TTC549 (cell line): ENCODE results near the gene LSM8.
"Not testable (repeated sequence)": the region's sequence is repeated elsewhere in the genome, so short reads cannot be mapped to it uniquely, and the experiment has no call there.

ENCODE experiments used
- FAIRE-seq: peaks from 2 replicates; lab custom pipeline; 2012; peaks lifted over from hg19 to GRCh38; lab: Jason Lieb, UNC

LSM8 gene

DNA sequence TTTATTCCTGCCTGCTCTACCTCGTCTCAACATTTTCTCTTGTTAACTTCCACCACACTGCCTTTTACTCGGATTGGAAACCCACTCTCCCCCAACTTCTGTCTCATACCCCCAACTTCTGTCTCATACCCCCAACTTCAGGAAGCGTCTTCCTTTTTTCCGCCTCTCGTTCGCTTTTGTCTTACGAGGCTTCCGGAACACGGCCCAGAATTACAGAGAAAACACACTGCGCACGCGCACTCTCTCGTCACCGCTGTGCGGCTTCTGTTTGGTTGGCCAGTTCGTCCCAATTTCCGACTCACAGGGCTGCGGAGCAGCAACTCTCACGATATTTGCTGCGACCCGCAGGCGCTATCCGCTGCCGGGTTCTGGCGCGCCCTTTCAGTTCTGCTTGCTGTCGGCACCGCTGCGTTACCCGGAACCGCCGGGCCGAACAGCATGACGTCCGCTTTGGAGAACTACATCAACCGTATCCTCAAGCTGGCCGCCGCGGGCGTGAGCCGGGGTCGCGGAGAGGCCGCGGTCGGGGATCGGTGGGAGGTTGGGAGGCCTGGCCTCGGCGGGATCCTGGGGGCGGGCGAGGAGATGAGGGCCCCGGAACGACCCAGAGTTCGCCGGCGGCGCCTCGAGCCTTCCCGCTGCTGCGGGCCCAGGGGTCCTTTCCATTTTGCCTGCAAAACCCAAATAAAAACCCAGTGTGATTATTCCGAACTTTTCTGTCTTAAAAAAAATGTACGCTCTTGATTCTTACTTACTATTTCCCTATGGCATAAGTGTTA lies at the start of gene LSM8:
Gene LSM8 (plus strand): TSS at position 379 of the 779 bp plus-strand sequence. CDS start 60 bp downstream, at position 439.
- peak; percentile 90 for FAIRE-seq

DNA sequence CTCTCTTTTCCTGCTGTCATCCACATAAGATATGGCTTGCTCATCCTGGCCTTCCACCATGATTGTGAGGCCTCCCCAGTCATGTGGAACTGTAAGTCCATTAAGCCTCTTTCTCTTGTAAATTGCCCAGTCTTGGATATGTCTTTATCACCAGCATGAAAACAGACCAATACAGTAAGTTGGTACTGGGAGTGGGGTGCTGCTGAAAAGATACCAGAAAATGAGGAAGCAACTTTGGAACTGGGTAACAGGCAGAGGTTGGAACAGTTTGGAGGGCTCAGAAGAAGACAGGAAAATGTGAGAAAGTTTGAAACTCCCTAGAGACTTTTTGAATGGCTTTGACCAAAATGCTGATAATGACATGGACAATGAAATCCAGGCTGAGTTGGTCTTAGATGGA lies 49.5 kb upstream of the LSM8 start:
- not testable (repeated sequence) for FAIRE-seq

DNA sequence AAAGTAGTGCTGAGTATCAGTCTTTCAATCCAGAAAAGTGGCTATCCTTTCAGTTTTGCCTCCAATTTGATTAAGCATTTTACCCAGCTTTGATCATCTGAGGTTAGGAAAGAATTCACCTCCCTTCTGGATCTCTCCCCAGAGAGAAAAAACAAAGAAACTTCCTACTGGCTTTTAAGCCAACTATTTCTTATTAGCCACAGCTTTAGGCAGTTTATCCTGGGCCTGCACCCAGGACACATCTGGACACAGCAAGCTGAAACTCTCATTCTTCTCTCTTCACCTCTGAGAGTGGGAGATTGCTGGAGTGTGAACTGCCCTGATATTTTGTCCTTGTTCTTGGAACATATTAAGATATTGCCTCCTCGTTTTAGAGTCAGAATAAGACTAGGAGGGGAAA lies 43.5 kb upstream of the LSM8 start:
- no peak for FAIRE-seq

DNA sequence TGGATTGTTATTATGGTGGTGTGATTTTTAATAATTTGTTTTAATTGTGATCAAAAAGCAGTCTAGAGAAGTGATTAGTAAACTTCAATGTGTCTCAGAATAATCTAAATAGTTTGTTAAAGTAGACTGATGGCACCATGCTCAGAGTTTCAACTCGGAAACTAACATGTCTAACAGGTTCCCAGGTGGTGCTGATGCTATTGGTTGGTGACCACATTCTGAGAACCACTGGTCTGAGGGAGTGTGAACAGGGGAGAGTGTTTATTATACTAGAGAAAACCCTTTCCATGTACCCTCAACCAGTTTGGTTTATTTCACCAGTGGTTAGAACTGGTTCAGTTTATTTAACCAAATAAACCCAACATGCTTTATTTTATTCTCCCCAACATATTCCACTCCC lies 42.0 kb upstream of the LSM8 start:
- FAIRE-seq, result no peak

DNA sequence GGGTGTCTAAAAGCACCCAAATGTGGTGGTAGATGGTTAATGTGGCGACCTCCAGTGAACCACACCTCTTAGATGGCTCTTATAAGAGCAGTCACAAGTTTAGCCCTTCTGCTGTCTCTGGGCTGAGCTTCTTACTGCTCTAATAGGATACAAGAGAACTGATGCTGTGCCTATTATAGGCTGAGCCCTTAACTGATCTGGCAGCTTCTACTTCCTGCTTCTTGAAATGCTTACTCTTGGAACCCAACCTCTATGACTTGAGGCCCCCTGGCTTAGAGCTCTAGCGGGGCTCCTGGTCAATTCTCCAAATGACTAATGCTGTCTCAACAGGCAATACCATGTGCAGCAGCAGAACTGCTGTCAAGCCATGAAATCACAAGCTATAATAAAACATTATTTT lies 35.0 kb upstream of the LSM8 start:
- no peak for FAIRE-seq

DNA sequence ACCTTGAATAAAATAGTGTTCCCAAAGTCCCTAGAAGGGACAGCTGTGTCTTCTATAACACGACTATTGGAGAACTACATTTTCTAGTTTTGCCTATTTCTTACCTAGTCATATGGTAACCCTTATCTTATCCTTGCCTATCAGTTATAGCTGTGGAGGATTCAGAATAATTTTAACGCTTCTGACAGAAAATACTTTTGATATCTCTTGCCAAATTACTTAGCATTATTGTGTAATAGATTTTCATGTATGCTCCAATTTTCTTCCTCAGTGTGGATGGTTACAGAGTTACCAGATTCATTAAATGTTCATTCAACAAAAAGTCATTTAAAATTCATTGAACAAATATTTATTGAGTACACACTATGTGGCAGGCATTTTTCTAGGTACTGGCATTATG lies 34.6 kb upstream of the LSM8 start:
- FAIRE-seq, result no peak

DNA sequence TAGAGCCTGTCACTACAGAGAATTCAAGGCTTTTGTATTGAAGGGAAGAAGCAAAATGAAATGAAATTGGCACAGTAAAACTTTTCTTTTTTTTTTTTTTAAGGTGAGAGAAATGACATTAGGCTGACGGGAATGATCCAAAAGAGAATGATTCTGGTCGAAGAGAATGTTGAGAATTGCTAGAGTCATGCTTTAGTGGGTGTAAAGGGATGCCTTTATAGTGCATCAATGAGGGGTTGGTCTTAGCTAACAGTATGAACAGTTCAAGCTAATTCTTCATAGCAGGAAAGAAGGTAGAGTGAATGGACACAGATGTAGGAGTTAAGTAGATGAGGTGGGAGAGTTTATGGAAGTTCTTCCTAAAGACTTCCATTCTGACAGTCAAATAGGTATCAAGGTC lies 32.3 kb upstream of the LSM8 start:
- no peak for FAIRE-seq

DNA sequence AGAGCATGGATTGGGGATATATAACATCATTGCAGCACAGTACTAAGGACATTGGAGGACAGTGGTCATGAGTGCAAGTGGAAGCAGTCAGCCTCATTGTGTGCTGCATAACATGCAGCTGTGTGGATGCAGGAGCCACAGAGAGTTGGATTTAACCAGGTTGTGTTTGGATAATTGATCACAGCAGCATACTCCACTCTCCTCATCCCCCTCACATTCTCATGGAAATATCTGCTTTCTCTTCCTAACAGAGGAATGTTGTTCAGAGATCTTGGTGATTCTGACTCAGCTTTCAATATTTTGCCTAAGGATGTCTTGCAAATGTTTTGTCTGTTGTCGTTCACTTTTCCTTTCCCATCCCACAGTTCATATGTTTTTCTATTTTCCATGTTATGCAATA lies 31.8 kb upstream of the LSM8 start:
- FAIRE-seq, result no peak

DNA sequence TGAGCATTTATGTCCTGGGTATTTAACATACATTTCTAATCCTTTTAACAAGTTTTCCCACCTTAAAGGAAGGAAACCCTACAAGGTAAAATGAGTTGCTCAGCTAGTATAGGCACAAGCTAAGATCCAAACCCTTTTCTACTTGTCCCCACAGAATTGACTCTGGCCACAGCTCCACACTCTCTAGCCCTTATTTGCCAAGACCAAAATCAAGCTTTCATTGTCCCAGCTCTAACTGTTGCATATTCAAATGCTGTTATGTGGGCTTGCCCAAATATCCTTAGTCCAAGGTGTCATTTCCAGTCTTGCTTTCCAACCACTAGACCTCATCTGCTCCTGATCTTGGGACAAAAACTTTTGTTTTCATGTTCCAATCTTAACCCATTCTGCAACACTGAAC lies 31.3 kb upstream of the LSM8 start:
- no peak for FAIRE-seq

DNA sequence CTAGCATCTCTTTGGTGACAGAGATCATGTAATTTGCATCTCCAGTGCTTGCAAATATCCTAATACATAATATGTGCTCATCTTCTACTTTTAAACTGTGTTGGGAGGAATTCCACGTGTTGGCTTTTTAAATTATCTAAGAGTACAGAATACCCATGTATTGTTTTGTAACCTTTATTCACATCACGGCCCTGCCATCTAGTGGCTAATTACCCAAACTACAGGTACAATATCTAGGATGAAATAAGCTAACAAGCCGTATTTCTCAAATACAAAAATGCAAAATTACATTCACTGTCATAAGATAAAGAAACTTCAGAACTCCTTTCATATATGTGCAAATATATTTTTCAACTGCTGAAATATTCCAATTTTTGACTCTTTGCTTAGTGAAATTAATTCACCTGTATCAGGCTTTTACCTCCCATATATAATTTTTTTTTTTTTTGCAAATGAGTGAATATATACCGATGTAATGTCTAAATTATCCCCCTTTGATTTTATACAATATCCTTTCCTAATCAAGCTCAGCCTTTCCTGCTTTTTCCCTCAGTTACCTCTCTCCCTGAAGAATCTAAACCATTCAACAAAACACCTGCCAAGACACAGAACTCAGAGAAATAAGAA lies 30.3 kb upstream of the LSM8 start:
- peak; percentile 65 for FAIRE-seq

DNA sequence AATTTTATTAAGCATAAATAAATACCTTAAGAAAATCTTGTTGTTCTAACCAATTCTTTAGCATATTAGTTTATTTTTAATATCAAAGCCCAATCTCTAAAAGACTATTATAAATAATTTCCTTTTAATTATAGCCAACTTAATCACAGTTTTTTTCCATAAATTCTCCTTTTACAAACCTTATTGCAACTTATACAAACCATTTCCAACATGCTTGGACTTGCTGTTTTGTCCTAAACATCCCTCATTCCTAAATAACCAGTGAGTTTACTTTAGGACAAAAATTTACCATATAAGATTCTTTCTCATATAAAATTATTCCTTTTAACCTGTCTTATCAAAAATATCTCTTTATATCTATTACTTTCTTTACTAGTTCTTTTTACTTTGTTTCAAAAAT lies 25.2 kb upstream of the LSM8 start:
- no peak for FAIRE-seq

DNA sequence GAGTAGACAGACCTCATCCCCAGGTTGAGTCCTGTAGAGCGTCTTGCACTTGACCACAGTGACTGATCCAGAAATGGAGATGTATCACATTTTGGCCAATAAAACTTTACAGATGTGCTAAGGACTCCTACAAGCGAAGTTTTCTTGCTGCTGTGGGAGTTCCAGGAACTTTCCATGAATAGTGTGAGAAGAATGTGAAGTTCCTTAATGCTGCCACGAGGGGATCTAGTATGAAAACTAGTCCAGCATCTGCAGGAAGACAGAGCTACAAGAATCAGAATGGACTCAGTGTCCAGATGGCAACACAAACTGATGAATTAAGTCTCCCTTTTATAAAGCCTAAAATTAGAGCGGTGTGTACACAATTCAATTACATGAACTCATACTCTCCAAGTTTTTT lies 14.8 kb upstream of the LSM8 start:
- no peak for FAIRE-seq

DNA sequence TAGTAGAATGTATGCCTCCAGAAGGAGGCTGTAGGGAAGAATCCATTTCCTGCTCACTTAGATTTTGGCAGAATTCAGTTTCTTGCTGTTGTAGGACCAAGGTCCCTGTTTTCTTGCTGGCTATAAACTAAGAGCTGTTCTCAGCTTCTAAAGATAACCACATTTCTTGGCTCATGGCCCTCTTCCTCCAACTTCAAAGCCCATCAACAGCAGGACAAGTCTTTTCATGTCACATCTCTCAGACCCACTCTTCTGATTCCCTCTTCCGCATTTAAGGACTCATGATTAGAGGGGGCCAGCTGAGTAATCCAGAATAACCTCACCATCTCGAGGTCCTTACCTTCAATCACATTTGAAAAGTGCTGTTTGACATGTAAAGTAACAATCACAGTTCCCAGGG lies 8.2 kb upstream of the LSM8 start:
- FAIRE-seq, result no peak

DNA sequence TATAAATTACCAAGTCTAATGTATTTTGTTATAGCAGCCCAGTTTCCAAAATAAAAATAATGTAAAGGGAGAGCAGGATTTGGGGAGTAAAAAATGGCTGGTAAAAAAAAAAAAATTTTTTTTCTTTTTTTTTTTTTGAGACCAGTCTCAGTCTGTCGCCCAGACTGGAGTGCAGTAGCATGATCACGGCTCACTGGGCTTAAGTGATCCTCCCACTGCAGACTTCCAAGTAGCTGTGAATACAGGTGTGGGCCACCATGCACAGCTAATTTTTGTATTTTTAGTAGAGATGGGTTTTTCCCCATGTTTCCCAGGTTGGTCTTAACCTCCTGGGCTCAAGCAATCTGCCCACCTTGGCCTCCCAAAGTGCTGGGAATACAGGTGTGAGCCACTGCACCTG lies 4.8 kb upstream of the LSM8 start:
- FAIRE-seq, result no peak

DNA sequence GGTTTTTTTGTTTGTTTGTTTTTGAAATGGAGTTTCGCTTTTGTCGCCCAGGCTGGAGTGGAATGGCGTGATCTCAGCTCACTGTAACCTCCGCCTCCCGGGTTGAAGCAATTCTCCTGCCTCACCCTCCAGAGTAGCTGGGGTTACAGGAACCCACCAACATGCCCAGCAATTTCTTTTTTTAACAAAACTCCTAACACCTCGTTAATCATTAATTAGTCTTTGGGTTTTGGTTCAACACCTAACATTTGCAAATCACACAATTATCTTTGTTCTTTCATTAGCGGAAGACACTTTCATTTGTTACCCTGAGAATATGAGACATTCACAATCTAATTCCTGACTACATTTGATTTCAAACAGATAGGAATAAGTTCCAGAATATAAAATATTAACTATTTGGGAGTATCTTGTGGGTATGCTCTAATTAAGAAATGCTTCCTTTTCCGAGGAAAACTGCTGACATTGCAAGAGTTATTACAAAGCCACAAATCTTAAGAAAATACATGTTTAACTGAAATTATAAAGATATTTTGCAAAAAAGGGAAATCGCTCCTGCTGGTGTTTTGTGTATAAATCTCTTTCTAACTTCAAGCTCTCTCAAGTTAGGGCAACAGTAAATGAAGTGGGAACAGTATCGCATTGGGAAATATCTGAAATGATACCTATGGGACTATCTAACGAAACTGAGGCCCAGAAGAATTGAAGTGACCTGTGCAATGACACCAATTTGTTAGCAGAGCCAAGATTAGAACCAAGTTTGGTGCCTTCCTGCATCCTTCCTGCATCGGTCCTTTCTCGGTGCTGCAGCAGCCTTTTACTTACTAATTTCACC lies 1.2 kb upstream of the LSM8 start:
- no peak for FAIRE-seq

DNA sequence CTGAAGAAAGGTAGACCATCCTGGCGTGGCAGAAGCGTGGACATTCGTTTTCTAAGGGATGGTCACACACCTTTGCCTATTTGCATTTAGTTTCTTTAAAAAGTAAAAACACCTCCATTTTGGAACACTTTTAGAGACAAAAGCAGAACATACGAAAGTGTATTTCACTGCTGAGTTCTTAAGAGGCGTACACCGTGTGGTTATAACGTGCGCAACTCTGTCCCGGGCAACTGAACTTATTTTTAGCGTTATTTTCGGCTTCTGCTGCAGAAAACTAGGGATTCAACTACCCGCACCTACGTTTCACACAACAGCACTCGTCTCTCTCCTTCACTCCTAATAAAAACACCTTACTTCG lies 557 bp upstream of the LSM8 start:
- no peak for FAIRE-seq

DNA sequence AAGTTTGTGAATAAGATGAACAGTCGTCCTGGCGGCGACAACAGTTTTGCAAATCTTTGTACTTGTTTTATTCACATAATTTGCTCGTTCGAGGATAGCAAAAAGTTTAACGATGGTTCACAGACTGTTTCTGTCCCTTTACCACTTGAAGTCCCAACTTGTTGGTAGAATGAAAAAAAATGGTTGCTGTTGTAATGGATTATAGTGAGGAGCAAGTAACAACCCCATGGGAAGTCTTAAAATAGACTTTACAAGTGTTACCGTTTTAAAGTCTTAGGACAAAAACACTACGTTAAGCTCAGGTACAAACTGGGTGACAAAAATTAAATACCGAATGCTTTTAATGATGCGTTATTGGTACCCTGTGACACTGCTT lies 589 bp downstream of the LSM8 start:
- FAIRE-seq, result no peak

DNA sequence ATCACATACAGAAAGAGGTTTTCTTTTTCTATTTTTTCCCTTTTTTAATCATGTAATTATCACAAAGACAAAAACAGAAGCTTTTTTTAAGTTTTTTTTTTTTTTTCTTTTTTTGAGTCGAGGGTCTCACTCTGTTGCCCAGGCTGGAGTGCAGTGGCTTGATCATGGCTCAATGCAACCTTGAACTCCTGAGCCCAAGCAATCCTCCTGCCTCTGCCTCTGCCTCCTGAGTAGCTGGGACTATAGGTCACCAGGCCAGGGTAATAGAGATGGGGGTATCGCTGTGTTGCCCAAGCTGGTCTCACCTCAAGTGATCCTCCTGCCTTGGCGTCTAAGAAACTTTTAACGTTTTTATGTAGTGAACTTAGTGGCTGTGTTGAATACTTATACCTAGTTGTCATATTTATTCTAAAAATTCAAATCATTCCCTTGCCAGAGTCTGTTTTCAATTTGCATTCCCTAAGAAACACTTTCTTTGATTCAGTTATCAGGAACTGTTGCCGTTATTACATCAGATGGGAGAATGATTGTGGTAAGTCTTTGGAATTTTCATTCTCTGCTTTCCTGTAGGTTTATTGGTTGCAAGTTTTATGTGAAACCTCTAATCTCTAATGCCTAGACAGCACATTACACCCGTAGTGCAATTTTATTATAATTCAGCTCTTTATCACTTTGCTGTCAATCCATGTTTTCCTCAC lies 1.3 kb downstream of the LSM8 start:
- FAIRE-seq, result no peak

DNA sequence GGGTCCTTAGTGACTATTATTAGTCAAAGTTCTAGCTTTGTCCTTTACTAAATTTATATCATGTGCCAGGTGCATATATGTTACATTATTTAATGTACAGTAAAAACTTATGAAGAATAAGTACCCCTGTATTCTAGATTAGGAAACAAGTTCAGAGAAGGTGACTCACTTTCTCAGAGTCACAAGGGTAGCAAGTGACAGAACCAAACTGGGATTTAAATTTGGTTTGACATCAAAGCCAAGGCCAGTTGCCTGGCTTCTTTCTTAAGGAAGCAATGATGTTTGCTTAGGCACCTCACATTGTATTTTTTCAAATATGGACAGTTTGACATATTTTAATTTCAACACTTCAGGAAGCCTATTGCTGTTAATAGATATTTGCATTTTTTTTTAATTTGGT lies 2.5 kb downstream of the LSM8 start:
- no peak for FAIRE-seq

DNA sequence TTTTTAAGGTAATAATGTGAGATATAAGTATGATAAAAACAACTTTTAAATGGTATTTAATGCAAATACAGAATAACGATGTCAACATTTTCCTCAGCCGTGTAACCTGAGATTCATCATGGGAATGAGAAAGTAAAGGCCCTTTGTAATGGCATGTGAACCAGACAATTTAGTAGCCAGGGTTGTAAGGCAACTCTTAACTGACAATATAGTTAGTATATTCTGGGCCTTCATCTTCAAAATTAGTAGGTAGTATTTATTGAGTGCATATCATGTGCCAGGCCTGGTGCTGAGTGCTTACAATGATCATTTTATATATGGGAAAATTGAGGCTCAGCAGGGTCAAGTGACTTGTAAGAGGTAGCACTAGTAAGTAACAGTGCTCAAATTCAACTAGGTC lies 10.6 kb downstream of the LSM8 start:
- FAIRE-seq, result no peak

DNA sequence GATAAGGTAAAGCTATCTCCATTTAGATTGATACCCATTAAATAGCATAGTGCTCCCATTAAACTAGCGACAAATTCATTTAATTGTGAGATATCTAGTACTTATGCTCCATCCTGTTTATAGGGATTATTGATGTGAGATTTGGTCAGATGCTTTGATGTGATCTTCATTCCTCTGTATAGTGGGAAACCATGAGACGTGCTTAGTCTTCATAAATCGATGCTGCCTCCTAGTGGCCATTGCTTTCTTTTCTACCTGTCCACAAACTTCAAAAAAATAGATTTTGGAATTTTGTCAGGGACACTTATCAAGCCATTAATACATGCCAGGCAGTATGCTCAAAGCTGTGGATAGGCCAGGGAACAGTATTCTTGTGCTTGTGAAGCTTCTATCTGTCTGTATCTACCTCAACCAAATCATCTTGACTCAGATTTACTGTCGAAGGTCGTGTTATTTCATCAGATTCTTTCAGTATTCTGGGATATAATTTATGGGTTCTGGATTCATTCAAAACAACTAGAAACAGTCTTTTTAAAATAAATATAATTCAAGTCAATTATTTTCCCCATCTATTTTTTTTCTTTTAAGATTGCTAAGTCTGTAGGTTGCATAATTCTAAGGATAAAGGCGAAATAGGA lies 12.0 kb downstream of the LSM8 start:
- FAIRE-seq, result peak; percentile 23

DNA sequence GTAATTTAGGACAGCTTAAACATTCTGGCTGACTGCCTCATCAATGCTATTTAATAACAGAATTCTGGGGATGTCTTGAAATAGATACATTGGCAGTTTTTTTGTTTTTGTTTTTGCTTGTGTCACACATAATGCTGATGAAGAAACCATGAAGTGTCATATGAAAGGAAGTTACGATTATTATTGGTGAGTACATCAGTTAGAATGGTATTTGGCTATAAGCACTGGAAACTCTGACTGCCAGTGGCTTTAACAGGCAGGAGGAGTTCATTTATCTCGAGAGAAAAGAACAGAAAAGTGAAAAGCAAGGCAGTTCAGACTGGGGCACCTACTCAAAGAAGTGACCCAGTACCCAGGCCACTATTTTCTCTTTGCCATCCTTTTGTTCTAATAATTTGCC lies 18.1 kb downstream of the LSM8 start:
- FAIRE-seq, result no peak
